GM18873 (cell line): ENCODE measurements around the gene MAGIX.

ENCODE experiments used
- ATAC-seq: cut with Tn5 transposase; IDR thresholded peaks from one replicate; pipeline ENCODE4 v1.9.1; 2021; ENCODE audit warnings: mild to moderate bottlenecking, moderate library complexity, moderate number of reproducible peaks; ENCODE audit not compliant: unreplicated experiment, low FRiP score

The MAGIX gene

GRCh38 chrX:49203536-49203935, 41.0 kb downstream of the MAGIX start:
- ATAC-seq: no peak

GRCh38 chrX:49204017-49204416, 41.5 kb downstream of the MAGIX start:
- no peak for ATAC-seq

DNA sequence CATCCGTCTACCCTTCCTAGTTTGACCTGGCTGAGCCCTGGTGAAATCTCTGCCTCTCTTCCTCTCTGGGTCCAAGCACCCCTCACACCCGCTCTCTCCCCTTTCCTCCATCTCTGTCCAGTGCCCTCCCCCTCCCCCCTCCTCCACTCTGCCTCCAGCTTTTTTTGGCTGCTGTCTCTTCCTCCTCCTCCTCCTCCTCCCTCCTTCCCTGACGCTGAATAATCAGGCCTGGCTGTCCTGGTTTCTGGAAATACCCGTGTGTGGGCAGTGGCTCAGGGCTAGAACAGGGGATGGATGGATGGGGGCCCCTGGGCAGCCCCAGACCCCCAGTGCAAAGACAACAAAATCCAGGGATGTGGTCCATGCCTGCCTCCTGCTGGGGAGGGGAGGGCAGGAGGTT, 42.2 kb downstream of the MAGIX start:
- ATAC-seq: no peak

DNA sequence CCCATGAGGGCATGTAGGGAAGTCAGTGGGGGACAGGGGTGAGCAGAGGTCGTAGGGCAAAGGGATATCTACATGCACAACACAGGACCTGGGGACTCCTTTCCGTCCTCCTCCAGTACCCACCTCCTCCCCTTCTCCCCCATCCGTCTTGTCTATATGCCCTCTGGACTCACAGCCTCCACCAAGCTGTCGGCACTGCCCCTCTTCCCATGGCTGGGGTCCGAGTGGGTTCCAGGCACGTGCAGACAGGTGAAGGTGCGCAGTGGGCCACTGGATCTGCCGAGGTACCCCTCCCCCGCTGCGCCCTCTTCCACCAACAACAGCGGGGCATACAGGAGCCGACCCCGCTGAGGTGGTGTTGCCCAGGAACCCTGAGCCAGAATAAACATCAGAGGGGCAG, 42.9 kb downstream of the MAGIX start:
- ATAC-seq: no peak

GRCh38 chrX:49206543-49206942, 44.0 kb downstream of the MAGIX start:
- no peak for ATAC-seq

DNA sequence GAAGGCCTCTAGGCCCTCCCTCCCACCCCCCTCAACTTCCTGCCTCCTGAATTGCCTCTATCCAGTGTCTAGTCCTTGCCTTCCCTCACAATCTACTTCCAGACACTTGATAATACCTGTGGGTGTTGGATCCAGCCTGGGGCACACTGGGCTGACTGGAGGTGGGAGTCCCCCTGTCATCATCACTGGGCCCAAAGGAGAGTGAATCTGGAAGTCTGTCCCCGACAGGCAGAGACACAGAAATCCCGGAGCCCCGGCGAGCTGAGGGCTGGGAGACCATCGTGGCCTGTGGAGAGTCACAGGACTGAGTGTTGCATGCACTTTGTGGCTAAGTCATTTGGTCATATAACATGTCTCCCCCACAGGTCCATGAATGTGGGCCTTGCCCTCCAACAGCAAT, 45.8 kb downstream of the MAGIX start:
- ATAC-seq: no peak

DNA sequence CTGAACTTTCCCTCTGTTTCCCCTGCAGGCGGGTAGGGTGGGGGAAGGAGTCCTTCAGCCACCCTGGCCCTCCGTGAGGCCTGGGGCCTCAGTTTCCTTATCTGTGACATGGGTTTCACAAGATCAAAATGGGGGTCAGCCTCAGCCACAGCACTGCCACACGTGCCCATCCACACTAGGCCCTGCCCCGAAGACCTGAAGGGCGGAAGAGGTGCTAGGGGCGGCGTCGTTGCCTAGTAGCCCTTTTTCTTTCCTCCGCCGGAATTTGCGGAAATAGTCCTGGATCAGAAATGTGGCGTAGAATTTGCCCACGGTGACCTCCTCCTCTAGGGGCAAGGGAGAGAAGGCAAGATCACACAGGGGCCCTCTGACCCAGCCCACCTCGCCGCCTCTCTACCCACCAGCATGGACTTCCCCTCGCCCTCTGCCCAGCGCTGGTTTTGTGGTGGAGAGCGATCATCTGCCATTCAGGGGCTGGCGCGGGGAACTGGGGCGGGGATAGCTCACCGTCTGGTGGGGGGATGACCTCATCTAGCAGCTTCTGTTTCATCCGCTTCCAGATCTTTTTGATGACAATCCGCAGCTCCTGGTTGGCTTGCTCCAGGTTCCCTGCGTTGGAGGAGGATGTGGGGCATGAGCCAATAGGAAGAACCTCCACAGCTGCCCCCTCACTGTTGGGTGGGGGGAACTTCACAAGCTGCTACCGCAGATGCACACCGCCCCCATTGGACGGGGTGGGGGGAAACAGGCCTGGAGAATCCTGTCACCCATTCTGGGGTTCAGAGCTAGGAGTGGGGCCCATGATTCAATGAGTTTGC, 47.1 kb downstream of the MAGIX start:
- ATAC-seq: no peak

GRCh38 chrX:49210406-49210805, 47.8 kb downstream of the MAGIX start:
- no peak for ATAC-seq

DNA sequence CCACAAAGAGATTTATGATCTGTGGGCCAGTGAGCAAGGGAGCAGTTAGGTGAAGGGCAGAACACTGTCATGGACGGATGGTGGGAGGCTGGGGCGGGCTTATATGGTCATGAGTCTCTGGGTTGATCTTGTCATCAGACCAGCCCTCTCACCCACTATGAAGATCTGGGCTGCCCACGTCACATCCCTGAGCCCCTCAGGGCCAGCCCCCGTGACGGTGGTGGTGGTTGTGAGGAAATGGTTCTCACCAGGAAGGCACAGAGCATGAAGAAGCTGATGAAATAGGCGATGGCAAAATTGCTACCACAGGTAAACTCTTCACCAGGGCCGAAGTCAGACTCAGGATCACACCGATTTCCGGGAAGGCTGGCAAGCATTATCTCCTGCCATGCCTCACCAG, 48.5 kb downstream of the MAGIX start:
- no peak for ATAC-seq

DNA sequence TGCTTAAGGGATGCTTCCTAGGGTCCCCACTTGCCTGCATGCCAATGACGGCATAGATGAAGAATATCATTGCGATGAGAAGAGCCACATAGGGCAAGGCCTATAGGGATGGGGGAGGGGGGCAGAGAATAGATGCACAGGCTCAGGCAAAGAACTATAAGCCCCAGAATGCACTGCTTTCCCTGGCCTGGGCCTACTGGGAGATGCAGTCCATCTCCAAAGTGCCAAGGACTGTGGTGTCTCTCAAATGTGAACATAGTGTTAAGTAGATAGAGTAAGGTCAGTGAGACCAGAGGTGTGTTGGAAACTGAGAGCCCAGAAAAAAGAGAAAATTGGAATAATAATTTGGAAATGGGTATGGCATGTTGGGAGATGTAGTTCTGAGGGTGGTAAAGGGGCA, 49.7 kb downstream of the MAGIX start:
- ATAC-seq: no peak

DNA sequence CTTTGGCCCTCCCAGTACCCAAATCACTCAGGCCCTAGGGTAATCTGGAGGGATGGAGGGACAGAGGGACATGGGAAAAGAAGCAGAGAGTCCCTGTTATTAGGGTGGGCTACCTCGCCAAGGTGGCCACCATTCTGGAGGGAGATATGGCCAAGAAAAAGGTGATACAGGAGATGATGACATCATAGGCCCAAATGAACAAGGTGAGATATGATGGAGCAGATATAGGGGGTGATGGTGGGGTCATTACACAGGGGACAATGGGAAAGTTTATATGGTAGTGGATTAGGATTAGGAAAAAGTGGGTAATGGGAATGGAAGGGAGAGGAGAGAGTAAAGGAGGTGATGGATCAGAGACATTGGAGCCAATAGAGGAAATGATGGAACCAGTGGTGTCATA, 50.3 kb downstream of the MAGIX start:
- no peak for ATAC-seq

- no peak for ATAC-seq
Observed at GRCh38 chrX:49214416-49214815, 51.9 kb downstream of the MAGIX start.

DNA sequence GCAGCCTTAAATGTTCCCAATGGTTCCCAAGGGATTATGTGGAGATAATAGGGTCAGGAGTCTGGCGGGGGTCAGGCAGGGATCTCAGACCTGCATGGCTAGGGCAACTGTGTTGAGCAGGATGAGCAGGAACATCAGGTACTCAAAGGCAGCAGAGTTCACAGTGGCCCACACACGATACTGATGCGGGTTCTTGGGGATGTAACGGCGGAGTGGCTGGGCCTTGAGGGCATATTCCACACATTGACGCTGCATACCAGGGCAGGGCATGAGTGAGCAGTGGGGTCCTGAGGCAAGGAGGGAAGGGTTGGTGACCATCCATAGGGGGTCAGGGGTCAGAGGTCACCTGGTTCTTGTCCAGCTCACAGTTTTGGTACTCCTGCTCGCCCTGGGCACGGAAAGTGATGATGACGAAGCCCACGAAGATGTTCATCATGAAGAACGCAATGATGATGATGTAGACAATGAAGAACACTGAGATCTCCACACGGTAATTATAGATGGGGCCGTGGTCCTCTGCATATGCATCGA, 52.5 kb downstream of the MAGIX start:
- no peak for ATAC-seq
